Thyroid gland (tissue), 4 donors: ENCODE data around the gene MNS1.

ENCODE experiments used
- CTCF ChIP-seq, 6 experiments: fragments of 200-600 bp in 3 of 6; fragments of 450-650 bp in 3 of 6; sonication (generic) in 3 of 6; IDR thresholded peaks; one replicate each; pipeline ENCODE4 v1.5.1; 2016 to 2019; ENCODE audit warnings: antibody characterized with exemption in 6 of 6, mild to moderate bottlenecking in 2 of 6, inconsistent platforms in 1 of 6, moderate library complexity in 1 of 6
- POLR2A ChIP-seq, 2 donors: fragments of 450-650 bp; IDR thresholded peaks; one replicate each; pipeline ENCODE4 v1.6.1; 2017; ENCODE audit warnings: antibody characterized with exemption in 2 of 2, mild to moderate bottlenecking in 2 of 2, moderate library complexity in 1 of 2

GRCh38 chr15:56411122-56411749, 53.7 kb downstream of the MNS1 start:
- TF ChIP-seq CTCF (IDR thresholded peaks at IDR 0.05) = no peak
- no peak for TF ChIP-seq POLR2A (IDR thresholded peaks at IDR 0.05)
